ENCODE data around the gene LAT. TPM values are rescaled to one million over a fixed set of nuclear protein-coding genes. Genes with fewer than 3 reads are reported as not detected.

The LAT gene
- polyA plus RNA-seq, 1 of the 3 experiments (the other 2 are of a cell fraction) = 8.0 TPM

GRCh38 chr16:28987170-28987853 is 2.5 kb downstream of the LAT start:
- DNase-seq = no peak
- H3K36me3 ChIP-seq (replicated peaks in 1 of 2; ENCODE audit: control insufficient read depth in 1 of 2, insufficient read depth in 2 of 2, low read length in 1 of 2) = peaks cover 11 to 18% of the 10 kb centered on the region in 2 experiments
- H3K9me3 ChIP-seq = no peaks in the 10 kb centered on the region
- no peaks in the 10 kb centered on the region for H3K4me1 ChIP-seq (ENCODE audit: control insufficient read depth in 1 of 2, insufficient read depth in 2 of 2, low read depth in 1 of 2, low read length in 1 of 2)
- no peak overlapping the region for H3K9ac ChIP-seq
- H3K4me3 ChIP-seq (ENCODE audit: low read depth in 2 of 2, low read length in 1 of 2) = no peak overlapping the region
- H3K79me2 ChIP-seq (ENCODE audit: insufficient read depth) = no peaks in the 10 kb centered on the region
- H3K27me3 ChIP-seq (ENCODE audit: insufficient read depth) = no peaks in the 10 kb centered on the region
- no peaks in the 10 kb centered on the region for H3F3A ChIP-seq (replicated peaks; ENCODE audit: insufficient read depth)
- POLR2A ChIA-PET = no interaction called here
- 100% methylated on average over 4 of the region's 4 CpGs for WGBS (ENCODE audit: low lambda C conversion rate)
- TF ChIP-seq CHD2 (IDR thresholded peaks at IDR 0.05; ENCODE audit: low read length, partially characterized antibody) = no peak
- TF ChIP-seq RFX5 (IDR thresholded peaks at IDR 0.05; ENCODE audit: low read length) = no peak
- TF ChIP-seq YY1 (IDR thresholded peaks at IDR 0.05; ENCODE audit: low read depth) = no peak
- no peak for TF ChIP-seq NFIC (IDR thresholded peaks at IDR 0.05; ENCODE audit: borderline replicate concordance)
- TF ChIP-seq USF2 (IDR thresholded peaks at IDR 0.05; ENCODE audit: borderline replicate concordance, low read depth, low read length) = no peak
- no peak for TF ChIP-seq MEF2A (IDR thresholded peaks at IDR 0.05; ENCODE audit: borderline replicate concordance, low read depth)
- TF ChIP-seq CTCF (IDR thresholded peaks at IDR 0.05) = no peak
- TF ChIP-seq POLR2AphosphoS5 (IDR thresholded peaks at IDR 0.05; ENCODE audit: low read depth, low read length) = no peak
- TF ChIP-seq FOXJ3 (CRISPR knock-in tag; IDR thresholded peaks at IDR 0.05) = no peak
- TF ChIP-seq GABPA (IDR thresholded peaks at IDR 0.05; ENCODE audit: low read depth) = no peak
- no peak overlapping the region for H3K27ac ChIP-seq (ENCODE audit: low read depth in 2 of 2, low read length in 1 of 2)
- no peaks in the 10 kb centered on the region for H4K20me1 ChIP-seq (ENCODE audit: insufficient read depth)
- H3K9me2 ChIP-seq = no peaks in the 10 kb centered on the region
- no peak overlapping the region for H3K4me2 ChIP-seq
- CTCF ChIA-PET = interaction anchor here (1.1 to 1.3 kb wide), 2 partner anchors 10 to 12 kb away, joined by 3 to 4 read pairs; no protein-coding TSS in a partner anchor
- H2AFZ ChIP-seq (ENCODE audit: low read depth) = no peak overlapping the region

GRCh38 chr16:28989363-28989762 is 4.5 kb downstream of the LAT start:
- WGBS (ENCODE audit: low lambda C conversion rate) = 95% methylated on average over 10 of the region's 14 CpGs
- H3K27ac ChIP-seq (ENCODE audit: low read depth in 2 of 2, low read length in 1 of 2) = no peak overlapping the region
- no peak for DNase-seq
- H4K20me1 ChIP-seq (ENCODE audit: insufficient read depth) = no peaks in the 10 kb centered on the region
- no peaks in the 10 kb centered on the region for H3K27me3 ChIP-seq (ENCODE audit: insufficient read depth)
- no peaks in the 10 kb centered on the region for H3K4me1 ChIP-seq (ENCODE audit: control insufficient read depth in 1 of 2, insufficient read depth in 2 of 2, low read depth in 1 of 2, low read length in 1 of 2)
- no peak overlapping the region for H3K4me2 ChIP-seq
- peaks cover 0 to 18% of the 10 kb centered on the region in 2 experiments for H3K36me3 ChIP-seq (replicated peaks in 1 of 2; ENCODE audit: control insufficient read depth in 1 of 2, insufficient read depth in 2 of 2, low read length in 1 of 2)
- no peaks in the 10 kb centered on the region for H3K9me2 ChIP-seq
- CTCF ChIA-PET = no interaction called here
- H3F3A ChIP-seq (replicated peaks; ENCODE audit: insufficient read depth) = no peaks in the 10 kb centered on the region
- H3K9ac ChIP-seq = no peak overlapping the region
- POLR2A ChIA-PET = no interaction called here
- H3K4me3 ChIP-seq (ENCODE audit: low read depth in 2 of 2, low read length in 1 of 2) = no peak overlapping the region
- H2AFZ ChIP-seq (ENCODE audit: low read depth) = no peak overlapping the region
- no peaks in the 10 kb centered on the region for H3K79me2 ChIP-seq (ENCODE audit: insufficient read depth)
- H3K9me3 ChIP-seq = no peaks in the 10 kb centered on the region
- TF ChIP-seq CHD2 (IDR thresholded peaks at IDR 0.05; ENCODE audit: low read length, partially characterized antibody) (no peak), USF2 (IDR thresholded peaks at IDR 0.05; ENCODE audit: borderline replicate concordance, low read depth, low read length) (no peak), ZBTB33 (IDR thresholded peaks at IDR 0.05; ENCODE audit: borderline replicate concordance, low read depth) (no peak), IRF3 (IDR thresholded peaks at IDR 0.05; ENCODE audit: low read depth, low read length) (no peak), FOSL2 (IDR thresholded peaks at IDR 0.05; ENCODE audit: borderline replicate concordance, low read depth) (no peak), SIN3A (IDR thresholded peaks at IDR 0.05; ENCODE audit: borderline replicate concordance, low read depth, low read length) (no peak), JUND (IDR thresholded peaks at IDR 0.05) (no peak), SMC3 (IDR thresholded peaks at IDR 0.05; ENCODE audit: low read depth, low read length) (no peak), CTCF (IDR thresholded peaks at IDR 0.05) (no peak), GABPA (IDR thresholded peaks at IDR 0.05; ENCODE audit: low read depth) (no peak), MAX (IDR thresholded peaks at IDR 0.05; ENCODE audit: low read depth) (no peak)
